CD14-positive monocyte (primary cell): Measurements from ENCODE around the gene IFT27. TPM values are rescaled to one million over a fixed set of nuclear protein-coding genes. Genes with fewer than 3 reads are reported as not detected.
A peak's percentile ranks its signal among the peaks of the same experiment; 100 is the strongest.

Experiments used
- DNase-seq, 3 donors: peaks; one replicate each; pipeline ENCODE4 v3.0.0-alpha.2; 2011 to 2022
- H2AFZ ChIP-seq: 2 replicates; pipeline ENCODE4 v1.6.0; 2012; ENCODE audit warnings: mild to moderate bottlenecking, low read depth, low read length, inconsistent platforms; ENCODE audit not compliant: insufficient read depth, poor library complexity, severe bottlenecking
- H3K27ac ChIP-seq, 2 donors: 1 replicate in 1 of 2; 2 replicates in 1 of 2; pipeline ENCODE4 v1.5.1; 2012 to 2013; ENCODE audit warnings: low read length in 2 of 2, control low read depth in 1 of 2, inconsistent platforms in 1 of 2, low read depth in 1 of 2, mild to moderate bottlenecking in 1 of 2
- H3K27me3 ChIP-seq, 2 donors: one replicate each; pipeline versions ENCODE4 v1.6.0 to v1.6.1; 2011 to 2013; ENCODE audit warnings: low read length in 2 of 2; ENCODE audit not compliant: control insufficient read depth in 2 of 2, insufficient read depth in 2 of 2
- H3K36me3 ChIP-seq, 2 donors: replicated peaks in 1 of 2; 1 replicate in 1 of 2; 2 replicates in 1 of 2; pipeline versions ENCODE4 v1.5.1 to v1.6.1; 2012 to 2013; ENCODE audit warnings: low read length in 2 of 2, control low read depth in 1 of 2, inconsistent platforms in 1 of 2, mild to moderate bottlenecking in 1 of 2; ENCODE audit not compliant: insufficient read depth in 2 of 2, control insufficient read depth in 1 of 2
- H3K4me1 ChIP-seq, 2 donors: 1 replicate in 1 of 2; 2 replicates in 1 of 2; pipeline versions ENCODE4 v1.5.1 to v1.6.1; 2012 to 2013; ENCODE audit warnings: low read length in 2 of 2, control low read depth in 1 of 2, inconsistent platforms in 1 of 2, mild to moderate bottlenecking in 1 of 2, moderate library complexity in 1 of 2; ENCODE audit not compliant: insufficient read depth in 2 of 2, control insufficient read depth in 1 of 2
- H3K4me2 ChIP-seq: replicated peaks from 2 replicates; pipeline ENCODE3; 2012; ENCODE audit warnings: low read length, moderate library complexity, mild to moderate bottlenecking; ENCODE audit not compliant: poor library complexity, severe bottlenecking; ENCODE audit errors: extremely low read depth
- H3K4me3 ChIP-seq, 3 experiments: fragments of 200-600 bp in 1 of 3; sonication (generic) in 1 of 3; replicated peaks in 1 of 3; 1 replicate in 2 of 3; 2 replicates in 1 of 3; pipeline ENCODE4 v1.5.1; 2011 to 2013; ENCODE audit warnings: low read length in 3 of 3, mild to moderate bottlenecking in 3 of 3, control low read depth in 2 of 3, low read depth in 2 of 3, inconsistent platforms in 1 of 3, moderate library complexity in 1 of 3
- H3K79me2 ChIP-seq: 2 replicates; pipeline ENCODE4 v1.6.0; 2012; ENCODE audit warnings: mild to moderate bottlenecking, control low read depth, inconsistent platforms, low read length, moderate library complexity; ENCODE audit not compliant: insufficient read depth
- H3K9ac ChIP-seq: 2 replicates; pipeline ENCODE4 v1.6.0; 2017; ENCODE audit warnings: low read length, mild to moderate bottlenecking; ENCODE audit not compliant: insufficient read depth, poor library complexity, severe bottlenecking
- H3K9me3 ChIP-seq, 2 donors: replicated peaks in 1 of 2; 1 replicate in 1 of 2; 2 replicates in 1 of 2; pipeline versions ENCODE4 v1.5.1 to v1.6.1; 2012 to 2013; ENCODE audit warnings: low read length in 2 of 2, control low read depth in 1 of 2; ENCODE audit not compliant: control insufficient read depth in 1 of 2, insufficient read depth in 1 of 2
- H4K20me1 ChIP-seq: 2 replicates; pipeline ENCODE4 v1.6.0; 2012; ENCODE audit warnings: mild to moderate bottlenecking, low read length, control low read depth, moderate library complexity; ENCODE audit not compliant: insufficient read depth
- H3K27ac Mint-ChIP-seq, 7 donors: one replicate each; pipeline ENCODE4 v1.8.0; 2020; ENCODE audit warnings: mild to moderate bottlenecking in 7 of 7, mixed read lengths in 7 of 7, moderate library complexity in 6 of 7, inconsistent platforms in 2 of 7
- H3K27me3 Mint-ChIP-seq, 3 donors: one replicate each; pipeline ENCODE4 v1.8.0; 2021 to 2022; ENCODE audit warnings: low read depth in 3 of 3, mild to moderate bottlenecking in 3 of 3, mixed read lengths in 3 of 3, moderate library complexity in 3 of 3, inconsistent platforms in 1 of 3
- H3K36me3 Mint-ChIP-seq, 2 donors: one replicate each; pipeline ENCODE4 v1.8.0; 2020; ENCODE audit warnings: mixed read lengths in 2 of 2, inconsistent platforms in 1 of 2, mild to moderate bottlenecking in 1 of 2
- H3K4me1 Mint-ChIP-seq: one replicate; pipeline ENCODE4 v1.8.0; 2020; ENCODE audit warnings: mild to moderate bottlenecking, mixed read lengths
- H3K4me3 Mint-ChIP-seq, 2 donors: one replicate each; pipeline ENCODE4 v1.8.0; 2020; ENCODE audit warnings: mild to moderate bottlenecking in 2 of 2, mixed read lengths in 2 of 2, moderate library complexity in 1 of 2
- H3K9me3 Mint-ChIP-seq, 7 donors: one replicate each; pipeline ENCODE4 v1.8.0; 2020 to 2022; ENCODE audit warnings: mixed read lengths in 7 of 7, mild to moderate bottlenecking in 6 of 7, moderate library complexity in 6 of 7, inconsistent platforms in 2 of 7
- CTCF ChIP-seq: fragments of 200-600 bp; IDR thresholded peaks from one replicate; pipeline ENCODE4 v1.8.0; 2022; ENCODE audit warnings: antibody characterized with exemption, mild to moderate bottlenecking
- WGBS: methylation state at CpG from one replicate; pipeline ENCODE4 v1.1.5; 2013; ENCODE audit warnings: missing lambda C conversion rate; ENCODE audit not compliant: insufficient coverage; 5-methylcytosine and 5-hydroxymethylcytosine counted together
- intact Hi-C, 2 donors: fragments of 100-400 bp; cut with micrococcal nuclease; formaldehyde crosslinking; loops; one replicate each; pipeline versions ENCODE4 v1.15.0 to v1.15.1; 2023
- polyA plus RNA-seq, 3 donors: library from polyadenylated mRNA; depleted of rRNA in 1 of 3; unstranded in 2 of 3; stranded (reverse) in 1 of 3; fragments of 300-500 nt in 2 of 3; fragments of >200 nt in 1 of 3; fragmentation: Illumina TruSeq in 2 of 3; gene quantifications; 1 replicate in 2 of 3; 2 replicates in 1 of 3; pipeline ENCODE4 v1.2.3, GENCODE V29; 2012 to 2021

IFT27 gene
- polyA plus RNA-seq, 3 donors: 12.5 to 16.9 (median 14.6) TPM

GRCh38 chr22:36725366-36726006, 50.4 kb downstream of the IFT27 start:
- H3K9ac ChIP-seq: no peak overlapping the region
- DNase-seq: no peak
- Mint-ChIP-seq H3K9me3 (peaks cover 0 to 2% (median 0%) of the 10 kb centered on the region in 7 donors), H3K27me3 (peaks cover 18 to 39% (median 19%) of the 10 kb centered on the region in 3 donors), H3K4me1 (no peaks in the 10 kb centered on the region), H3K27ac (no peak overlapping the region), H3K4me3 (peak overlapping the region in 1 of 2 donors; percentile 20), H3K36me3 (no peaks in the 10 kb centered on the region)
- intact Hi-C loops: no loop called here
- H3K36me3 ChIP-seq: no peaks in the 10 kb centered on the region
- H4K20me1 ChIP-seq: no peaks in the 10 kb centered on the region
- no peaks in the 10 kb centered on the region for H3K4me1 ChIP-seq
- H2AFZ ChIP-seq: no peak overlapping the region
- H3K4me3 ChIP-seq: no peak overlapping the region
- H3K79me2 ChIP-seq: no peaks in the 10 kb centered on the region
- no peak overlapping the region for H3K27ac ChIP-seq
- peaks cover 0 to 16% of the 10 kb centered on the region in 2 donors for H3K27me3 ChIP-seq
- H3K4me2 ChIP-seq: no peak overlapping the region
- no peak for TF ChIP-seq CTCF
- H3K9me3 ChIP-seq: no peaks in the 10 kb centered on the region
- WGBS: 89% methylated on average over 24 of the region's 24 CpGs

GRCh38 chr22:36724836-36725235, 51.1 kb downstream of the IFT27 start:
- H3K36me3 Mint-ChIP-seq: no peaks in the 10 kb centered on the region
- H3K79me2 ChIP-seq: no peaks in the 10 kb centered on the region
- H4K20me1 ChIP-seq: no peaks in the 10 kb centered on the region
- H3K4me1 ChIP-seq: no peaks in the 10 kb centered on the region
- H3K27ac Mint-ChIP-seq: no peak overlapping the region
- peak overlapping the region in 1 of 2 donors; percentile 26 for H3K4me3 Mint-ChIP-seq
- H3K4me1 Mint-ChIP-seq: no peaks in the 10 kb centered on the region
- no peak overlapping the region for H3K4me2 ChIP-seq
- 80% methylated on average over 3 of the region's 4 CpGs for whole genome bisulfite sequencing
- no peak for TF ChIP-seq CTCF
- peaks cover 0 to 16% of the 10 kb centered on the region in 2 donors for H3K27me3 ChIP-seq
- H3K36me3 ChIP-seq: no peaks in the 10 kb centered on the region
- no peaks in the 10 kb centered on the region for H3K9me3 ChIP-seq
- no peak overlapping the region for H3K4me3 ChIP-seq
- H3K27ac ChIP-seq: no peak overlapping the region
- H3K9me3 Mint-ChIP-seq: peaks cover 0 to 2% (median 0%) of the 10 kb centered on the region in 7 donors
- intact Hi-C loops: no loop called here
- H2AFZ ChIP-seq: no peak overlapping the region
- no peak for DNase-seq
- no peak overlapping the region for H3K9ac ChIP-seq
- H3K27me3 Mint-ChIP-seq: peaks cover 18 to 42% (median 19%) of the 10 kb centered on the region in 3 donors
